H1 (cell line): Measurements from ENCODE around the gene FOXC1. TPM values are rescaled to one million over a fixed set of nuclear protein-coding genes. Genes with fewer than 3 reads are reported as not detected.

Experiments
- CTCF ChIA-PET: fragments of 300-600 bp; sonication (Branson Sonifier 250); formaldehyde crosslinking; loops from one replicate; lab custom pipeline; 2021; ENCODE audit not compliant: partially characterized antibody; lab: Charles Lee
- POLR2A ChIA-PET: fragments of 300-600 bp; sonication (Branson Sonifier 250); formaldehyde crosslinking; loops from one replicate; lab custom pipeline; 2021; ENCODE audit warnings: inconsistent platforms; ENCODE audit not compliant: partially characterized antibody; lab: Charles Lee
- DNase-seq, 2 experiments: peaks; one replicate each; pipeline versions ENCODE4 v3.0.0 to v3.0.0-alpha.2; 2010 to 2022; ENCODE audit warnings: low spot score in 2 of 2, low read depth in 1 of 2, mixed read lengths in 1 of 2
- FAIRE-seq: peaks from 2 replicates; lab custom pipeline; 2011; peaks lifted over from hg19 to GRCh38; lab: Jason Lieb, UNC
- H2AFZ ChIP-seq: 2 replicates; pipeline ENCODE4 v1.8.1; 2012; ENCODE audit warnings: low read length, inconsistent platforms
- H2AK5ac ChIP-seq: 2 replicates; pipeline ENCODE4 v1.6.1; 2013; ENCODE audit warnings: low read depth, low read length
- H2BK120ac ChIP-seq: replicated peaks from 2 replicates; pipeline ENCODE3; 2013; ENCODE audit warnings: low read depth, low read length, inconsistent platforms
- H2BK12ac ChIP-seq: 2 replicates; pipeline ENCODE4 v1.6.1; 2013; ENCODE audit warnings: low read depth, low read length
- H2BK15ac ChIP-seq: 2 replicates; pipeline ENCODE4 v1.6.1; 2013; ENCODE audit warnings: low read length
- H2BK20ac ChIP-seq: 2 replicates; pipeline ENCODE4 v1.6.1; 2013; ENCODE audit warnings: low read length
- H2BK5ac ChIP-seq: 2 replicates; pipeline ENCODE4 v1.6.1; 2013; ENCODE audit warnings: low read depth, low read length
- H3K14ac ChIP-seq: 2 replicates; pipeline ENCODE4 v1.6.1; 2013; ENCODE audit warnings: inconsistent platforms; ENCODE audit not compliant: insufficient read length
- H3K18ac ChIP-seq: 2 replicates; pipeline ENCODE4 v1.6.1; 2013; ENCODE audit warnings: low read length; ENCODE audit errors: extremely low read depth
- H3K23ac ChIP-seq: 2 replicates; pipeline ENCODE4 v1.6.1; 2013; ENCODE audit warnings: inconsistent platforms; ENCODE audit not compliant: insufficient read length
- H3K23me2 ChIP-seq: 2 replicates; pipeline ENCODE4 v1.6.1; 2013; ENCODE audit warnings: low read depth, low read length
- H3K27ac ChIP-seq: 2 replicates; pipeline ENCODE4 v1.6.1; 2011; ENCODE audit warnings: low read depth, low read length, inconsistent platforms
- H3K27me3 ChIP-seq, 4 experiments: replicated peaks in 1 of 4; 1 replicate in 1 of 4; 2 replicates in 3 of 4; pipeline versions ENCODE4 v1.6.1 to v1.8.1; 2011 to 2013; ENCODE audit warnings: low read length in 3 of 4, mild to moderate bottlenecking in 3 of 4, inconsistent platforms in 2 of 4, mixed read lengths in 2 of 4, moderate library complexity in 1 of 4; ENCODE audit not compliant: control insufficient read depth in 3 of 4, insufficient read depth in 3 of 4; ENCODE audit errors: extremely low read depth in 1 of 4
- H3K36me3 ChIP-seq, 4 experiments: 2 replicates each; pipeline versions ENCODE4 v1.6.1 to v1.8.1; 2011 to 2013; ENCODE audit warnings: mild to moderate bottlenecking in 4 of 4, low read length in 3 of 4, moderate library complexity in 2 of 4, control low read depth in 1 of 4, inconsistent platforms in 1 of 4; ENCODE audit not compliant: insufficient read depth in 4 of 4, control insufficient read depth in 2 of 4
- H3K4ac ChIP-seq: replicated peaks from 2 replicates; pipeline ENCODE3; 2013; ENCODE audit warnings: low read length, low read depth, mixed read lengths, inconsistent platforms; ENCODE audit not compliant: insufficient read length
- H3K4me1 ChIP-seq, 4 experiments: replicated peaks in 1 of 4; 1 replicate in 1 of 4; 2 replicates in 3 of 4; pipeline versions ENCODE4 v1.6.1 to v1.8.1; 2011 to 2013; ENCODE audit warnings: low read length in 3 of 4, inconsistent platforms in 2 of 4, mixed read lengths in 1 of 4; ENCODE audit not compliant: insufficient read depth in 4 of 4, control insufficient read depth in 3 of 4
- H3K4me2 ChIP-seq, 2 experiments: 2 replicates each; pipeline versions ENCODE4 v1.6.1 to v1.8.1; 2011 to 2013; ENCODE audit warnings: low read depth in 2 of 2, low read length in 2 of 2, control low read depth in 1 of 2, inconsistent platforms in 1 of 2, mild to moderate bottlenecking in 1 of 2; ENCODE audit not compliant: insufficient read depth in 1 of 2
- H3K4me3 ChIP-seq, 4 experiments: fragments of 200-600, 300-600 bp in 1 of 4; sonication (generic), shearing (Covaris generic), sonication (Bioruptor Twin) in 1 of 4; 2 replicates each; pipeline versions ENCODE4 v1.5.1 to v1.8.1; 2011 to 2016; ENCODE audit warnings: low read length in 4 of 4, low read depth in 3 of 4, control low read depth in 2 of 4, inconsistent platforms in 2 of 4, mild to moderate bottlenecking in 2 of 4, mixed read lengths in 1 of 4, moderate library complexity in 1 of 4; ENCODE audit not compliant: insufficient read depth in 2 of 4; ENCODE audit errors: extremely low read depth in 1 of 4
- H3K56ac ChIP-seq: replicated peaks from 2 replicates; pipeline ENCODE3; 2013; ENCODE audit warnings: low read depth, mild to moderate bottlenecking, mixed read lengths, low read length, inconsistent platforms; ENCODE audit not compliant: insufficient read length
- H3K79me1 ChIP-seq: 2 replicates; pipeline ENCODE4 v1.6.1; 2013; ENCODE audit warnings: low read depth, low read length, control low read depth
- H3K79me2 ChIP-seq, 2 experiments: 2 replicates each; pipeline versions ENCODE4 v1.6.1 to v1.8.1; 2012 to 2013; ENCODE audit warnings: low read length in 2 of 2, mild to moderate bottlenecking in 2 of 2, inconsistent platforms in 1 of 2; ENCODE audit not compliant: insufficient read depth in 2 of 2, control insufficient read depth in 1 of 2
- H3K9ac ChIP-seq, 4 experiments: replicated peaks in 1 of 4; 1 replicate in 1 of 4; 2 replicates in 3 of 4; pipeline versions ENCODE4 v1.6.1 to v1.8.1; 2011 to 2013; ENCODE audit warnings: low read depth in 3 of 4, low read length in 3 of 4, control low read depth in 2 of 4, mild to moderate bottlenecking in 2 of 4, moderate library complexity in 2 of 4, inconsistent platforms in 1 of 4; ENCODE audit errors: extremely low read depth in 1 of 4
- H3K9me3 ChIP-seq, 2 experiments: 2 replicates each; pipeline versions ENCODE4 v1.6.1 to v1.8.1; 2012 to 2013; ENCODE audit warnings: mild to moderate bottlenecking in 2 of 2, moderate library complexity in 2 of 2, control low read depth in 1 of 2, inconsistent platforms in 1 of 2, low read depth in 1 of 2, low read length in 1 of 2, mixed read lengths in 1 of 2; ENCODE audit not compliant: insufficient read depth in 2 of 2
- H4K20me1 ChIP-seq, 2 experiments: replicated peaks in 1 of 2; 2 replicates each; pipeline versions ENCODE3 to v1.8.1; 2011 to 2013; ENCODE audit warnings: inconsistent platforms in 2 of 2, low read length in 2 of 2, mild to moderate bottlenecking in 1 of 2; ENCODE audit not compliant: insufficient read depth in 2 of 2, control insufficient read depth in 1 of 2
- H4K5ac ChIP-seq: 2 replicates; pipeline ENCODE4 v1.6.1; 2013; ENCODE audit warnings: low read length, low read depth, mixed read lengths, inconsistent platforms; ENCODE audit not compliant: insufficient read length
- H4K8ac ChIP-seq: 2 replicates; pipeline ENCODE4 v1.8.0; 2013; ENCODE audit warnings: mild to moderate bottlenecking, moderate library complexity, low read length, inconsistent platforms; ENCODE audit not compliant: insufficient read depth; ENCODE audit errors: extremely low read depth
- H4K91ac ChIP-seq: replicated peaks from 2 replicates; pipeline ENCODE3; 2013; ENCODE audit warnings: low read length, mixed read lengths, inconsistent platforms; ENCODE audit not compliant: insufficient read length
- CBX5 ChIP-seq: fragments of 300-800, 300-1000 bp; sonication (generic); IDR thresholded peaks from 2 replicates; pipeline ENCODE4 v1.7.1; 2016; ENCODE audit warnings: antibody characterized with exemption, low read length, low read depth
- EGR1 ChIP-seq: IDR thresholded peaks from 2 replicates; pipeline ENCODE4 v1.6.1; 2011; ENCODE audit warnings: low read depth, low read length, borderline replicate concordance
- EZH2 ChIP-seq: fragments of 200-600 bp; sonication (generic); IDR thresholded peaks from 2 replicates; pipeline ENCODE4 v1.7.1; 2012; ENCODE audit warnings: low read depth, mild to moderate bottlenecking, moderate library complexity, low read length, inconsistent platforms; ENCODE audit not compliant: severe bottlenecking
- HDAC2 ChIP-seq, 2 experiments: fragments of 300-600 bp in 1 of 2; sonication (generic) in 1 of 2; IDR thresholded peaks; 2 replicates each; pipeline ENCODE4 v1.6.1; 2011 to 2012; ENCODE audit warnings: low read depth in 2 of 2, low read length in 2 of 2, mild to moderate bottlenecking in 2 of 2, moderate library complexity in 2 of 2, borderline replicate concordance in 1 of 2, inconsistent platforms in 1 of 2
- HDAC6 ChIP-seq: IDR thresholded peaks from one replicate; pipeline ENCODE4 v1.7.1; 2012; ENCODE audit warnings: low read depth, mild to moderate bottlenecking, inconsistent platforms, low read length, moderate library complexity
- JUND ChIP-seq: IDR thresholded peaks from 2 replicates; pipeline ENCODE4 v1.6.1; 2011; ENCODE audit warnings: mild to moderate bottlenecking, improper control_type of control experiment, low read length
- RXRA ChIP-seq: IDR thresholded peaks from 2 replicates; pipeline ENCODE4 v1.6.1; 2011; ENCODE audit warnings: low read depth, mild to moderate bottlenecking, low read length, moderate library complexity; ENCODE audit not compliant: insufficient read depth
- SP2 ChIP-seq: IDR thresholded peaks from 2 replicates; pipeline ENCODE4 v1.6.1; 2012; ENCODE audit warnings: mild to moderate bottlenecking, low read length, inconsistent platforms
- YY1 ChIP-seq: IDR thresholded peaks from 2 replicates; pipeline ENCODE4 v1.6.1; 2011; ENCODE audit warnings: low read depth, mild to moderate bottlenecking, low read length
- WGBS, 2 experiments: shearing (Covaris generic) in 1 of 2; methylation state at CpG; one replicate each; pipeline versions ENCODE4 v1.1.6 to v1.1.7; 2013 to 2015; ENCODE audit warnings: low lambda C conversion rate in 2 of 2, mixed read lengths in 2 of 2, inconsistent platforms in 1 of 2, low coverage in 1 of 2, missing lambda C conversion rate in 1 of 2; ENCODE audit not compliant: insufficient replicate concordance in 2 of 2, insufficient coverage in 1 of 2, insufficient read length in 1 of 2; ENCODE audit errors: extremely low coverage in 1 of 2, missing lambda C conversion rate in 1 of 2; 5-methylcytosine and 5-hydroxymethylcytosine counted together
- polyA plus RNA-seq, 7 experiments: library from polyadenylated mRNA; depleted of rRNA in 3 of 7; stranded (reverse) in 5 of 7; unstranded in 2 of 7; fragments of >200 nt in 5 of 7; fragments of 200-250 nt in 2 of 7; gene quantifications; 1 replicate in 5 of 7; 2 replicates in 1 of 7; 4 replicates in 1 of 7; pipeline versions ENCODE4 v1.2.1 to v1.2.3, GENCODE V29; 2011 to 2013; ENCODE audit warnings: missing spikeins in 2 of 7, mixed read lengths in 2 of 7
- total RNA-seq: library from RNA; stranded (reverse); fragmentation: NEBNext Ultra II Directional; extraction: Animal tissue kit (Norgen Biotek cat#: 25700); gene quantifications from 2 replicates; pipeline ENCODE4 v1.2.1, GENCODE V29; 2021
- TF ChIP-seq, protein P1 (sequence below): IDR thresholded peaks from 2 replicates; pipeline ENCODE4 v1.6.1; 2011; ENCODE audit warnings: low read depth, mild to moderate bottlenecking, low read length; ENCODE audit not compliant: insufficient read depth

FOXC1 gene
- total and polyA plus RNA-seq, 2 of the 8 experiments (the other 6 are each of a cell fraction or from before 2014, with no cell fraction given): 0.22 TPM; not detected in 1

DNA sequence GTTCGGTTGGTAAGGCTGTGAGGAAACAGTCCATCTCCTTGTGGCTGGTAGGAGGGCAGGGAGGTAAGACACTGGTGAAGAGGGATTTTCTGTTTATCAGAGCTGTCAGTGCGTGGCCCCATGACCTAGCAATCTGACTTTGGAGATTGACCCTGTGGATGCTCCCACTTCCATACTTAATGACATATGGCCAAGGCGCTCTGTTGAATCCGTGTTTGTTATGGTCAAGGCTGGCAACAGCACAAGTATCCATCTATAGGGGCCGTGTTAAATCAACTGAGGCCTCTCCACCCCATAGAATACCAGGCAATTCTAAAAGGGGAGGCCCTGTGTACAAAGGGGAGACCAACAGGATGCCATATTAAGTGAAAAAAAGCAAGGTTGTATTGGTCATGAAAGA, 25.6 kb upstream of the FOXC1 start:
- H3K9ac ChIP-seq: no peak overlapping the region
- no peak for DNase-seq
- H2AK5ac ChIP-seq: no peak overlapping the region
- no peak overlapping the region for H4K8ac ChIP-seq
- no peak overlapping the region for H3K14ac ChIP-seq
- H3K23me2 ChIP-seq: peaks cover 3% of the 10 kb centered on the region; the same call in 1 of the 2 replicates
- no peak overlapping the region for H2BK15ac ChIP-seq
- no peak overlapping the region for H3K4me2 ChIP-seq
- no peak overlapping the region for H2BK120ac ChIP-seq
- H3K9me3 ChIP-seq: no peaks in the 10 kb centered on the region
- no peak overlapping the region for H3K4me3 ChIP-seq
- no peaks in the 10 kb centered on the region for H3K36me3 ChIP-seq
- WGBS, 2 experiments: 85% methylated on average over 5 of the region's 5 CpGs; no CpG with 5 or more reads in 1 of the 2 experiments
- ChIA-PET POLR2A (no interaction called here), CTCF (interaction anchor here (2.5 kb wide), 1 partner anchor 12 kb away, joined by 13 read pairs; no protein-coding TSS in a partner anchor)
- FAIRE-seq: no peak
- H2AFZ ChIP-seq: no peak overlapping the region
- H3K4ac ChIP-seq: no peak overlapping the region
- H3K18ac ChIP-seq: no peak overlapping the region
- H3K79me2 ChIP-seq: no peaks in the 10 kb centered on the region
- H2BK5ac ChIP-seq: no peak overlapping the region
- no peak overlapping the region for H2BK20ac ChIP-seq
- H2BK12ac ChIP-seq: no peak overlapping the region
- H3K4me1 ChIP-seq: no peaks in the 10 kb centered on the region
- H3K23ac ChIP-seq: no peak overlapping the region
- H3K56ac ChIP-seq: no peak overlapping the region
- no peak overlapping the region for H4K5ac ChIP-seq
- H3K27ac ChIP-seq: no peak overlapping the region
- no peaks in the 10 kb centered on the region for H3K27me3 ChIP-seq
- H4K20me1 ChIP-seq: peaks cover 0 to 3% of the 10 kb centered on the region in 2 experiments
- no peaks in the 10 kb centered on the region for H3K79me1 ChIP-seq
- H4K91ac ChIP-seq: no peak overlapping the region
- TF ChIP-seq YY1 (no peak), EZH2 (no peak), JUND (no peak), CBX5 (no peak), HDAC2 (IDR thresholded peaks at IDR 0.05; ENCODE audit: borderline replicate concordance in 1 of 2, low read depth in 2 of 2, low read length in 2 of 2) (no peak), SP2 (no peak), HDAC6 (no peak), EGR1 (no peak), RXRA (no peak)
- TF ChIP-seq, protein P1, sequence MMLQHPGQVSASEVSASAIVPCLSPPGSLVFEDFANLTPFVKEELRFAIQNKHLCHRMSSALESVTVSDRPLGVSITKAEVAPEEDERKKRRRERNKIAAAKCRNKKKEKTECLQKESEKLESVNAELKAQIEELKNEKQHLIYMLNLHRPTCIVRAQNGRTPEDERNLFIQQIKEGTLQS: no peak
